Caco-2 (cell line): Measurements from ENCODE around the gene KRT86. TPM values are rescaled to one million over a fixed set of nuclear protein-coding genes. Genes with fewer than 3 reads are reported as not detected.

ENCODE experiments used
- BruUV-seq: library from RNA; stranded (reverse); fragments of 400-500 nt; replicated peaks from 2 replicates; lab custom pipeline; 2021; lab: Mats Ljungman, UMichigan
- CTCF ChIA-PET: fragments of 300-600 bp; sonication (Branson Sonifier 250); formaldehyde crosslinking; loops from one replicate; lab custom pipeline; 2022; ENCODE audit warnings: antibody characterized with exemption; lab: Charles Lee
- POLR2A ChIA-PET: fragments of 300-600 bp; sonication (Branson Sonifier 250); formaldehyde crosslinking; loops from one replicate; lab custom pipeline; 2022; ENCODE audit warnings: antibody characterized with exemption; lab: Charles Lee
- DNase-seq, 2 experiments: peaks; one replicate each; pipeline versions ENCODE4 v3.0.0 to v3.0.0-alpha.2; 2020 to 2022
- H3K27me3 ChIP-seq: replicated peaks from 2 replicates; pipeline ENCODE4 v1.6.0; 2011; ENCODE audit warnings: low read length; ENCODE audit not compliant: control insufficient read depth, insufficient read depth
- H3K36me3 ChIP-seq: 2 replicates; pipeline ENCODE4 v1.5.1; 2011; ENCODE audit warnings: low read length; ENCODE audit not compliant: control insufficient read depth, insufficient read depth
- H3K4me1 ChIP-seq: fragments of 250-450 bp; sonication (Bioruptor Pico); 2 replicates; pipeline ENCODE4 v1.5.1; 2020; ENCODE audit warnings: mild to moderate bottlenecking
- H3K4me3 ChIP-seq: 2 replicates; pipeline ENCODE4 v1.5.1; 2011; ENCODE audit warnings: low read depth, mild to moderate bottlenecking, control low read depth, low read length
- H3K9me3 ChIP-seq: fragments of 250-450 bp; sonication (Bioruptor Pico); 2 replicates; pipeline ENCODE4 v1.5.1; 2020; ENCODE audit warnings: mild to moderate bottlenecking, moderate library complexity
- H3K27ac Mint-ChIP-seq: one replicate; pipeline ENCODE4 v1.8.0; 2022; ENCODE audit warnings: mixed read lengths; ENCODE audit not compliant: unreplicated experiment
- H3K27me3 Mint-ChIP-seq: one replicate; pipeline ENCODE4 v1.8.0; 2022; ENCODE audit warnings: mixed read lengths; ENCODE audit not compliant: insufficient read depth, unreplicated experiment
- H3K36me3 Mint-ChIP-seq: one replicate; pipeline ENCODE4 v1.8.0; 2022; ENCODE audit warnings: mild to moderate bottlenecking, mixed read lengths; ENCODE audit not compliant: insufficient read depth, unreplicated experiment
- H3K4me1 Mint-ChIP-seq: one replicate; pipeline ENCODE4 v1.8.0; 2022; ENCODE audit warnings: low read depth, mixed read lengths; ENCODE audit not compliant: unreplicated experiment
- H3K4me3 Mint-ChIP-seq: one replicate; pipeline ENCODE4 v1.8.0; 2022; ENCODE audit warnings: mild to moderate bottlenecking, moderate library complexity, mixed read lengths; ENCODE audit not compliant: unreplicated experiment
- H3K9me3 Mint-ChIP-seq: one replicate; pipeline ENCODE4 v1.8.0; 2022; ENCODE audit warnings: mixed read lengths; ENCODE audit not compliant: unreplicated experiment
- intact Hi-C: fragments of 100-400 bp; cut with micrococcal nuclease; formaldehyde crosslinking; loops from one replicate; pipeline ENCODE4 v1.10.0; 2022; ENCODE audit not compliant: unreplicated experiment
- total RNA-seq: library from RNA; stranded (reverse); gene quantifications from 2 replicates; pipeline ENCODE4 v1.2.3, GENCODE V29; 2022
- TF ChIP-seq, protein P1 (sequence below), 2 experiments: fragments of 200-600 bp in 1 of 2; IDR thresholded peaks; 1 replicate in 1 of 2; 2 replicates in 1 of 2; pipeline versions ENCODE4 v1.5.1 to v1.8.0; 2011 to 2022; ENCODE audit warnings: antibody characterized with exemption in 1 of 2, control low read depth in 1 of 2, inconsistent platforms in 1 of 2, low read depth in 1 of 2, low read length in 1 of 2, mild to moderate bottlenecking in 1 of 2, moderate library complexity in 1 of 2; ENCODE audit not compliant: insufficient read depth in 1 of 2, severe bottlenecking in 1 of 2, unreplicated experiment in 1 of 2

The KRT86 gene
- total RNA-seq, 1 experiment from 2014 or later, result not detected

DNA sequence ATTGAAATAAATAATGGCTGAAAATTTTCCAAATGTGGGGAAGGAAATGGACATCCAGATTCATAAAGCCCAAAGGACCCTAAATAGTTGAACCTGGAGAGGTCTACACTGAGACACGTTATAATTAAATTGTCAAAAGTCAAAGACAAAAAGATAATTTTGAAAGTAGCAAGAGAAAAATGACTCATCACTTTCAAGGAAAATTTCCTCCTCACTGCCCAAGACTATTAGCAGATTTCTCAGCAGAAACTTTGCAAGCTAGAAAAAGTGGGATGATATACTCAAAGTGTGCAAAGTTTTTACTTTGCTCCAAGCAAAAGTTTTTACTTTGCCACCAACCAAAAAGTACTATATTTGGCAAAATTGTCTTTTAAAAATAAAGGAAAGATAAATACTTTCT, 62.6 kb downstream of the KRT86 start:
- TF ChIP-seq, protein P1, sequence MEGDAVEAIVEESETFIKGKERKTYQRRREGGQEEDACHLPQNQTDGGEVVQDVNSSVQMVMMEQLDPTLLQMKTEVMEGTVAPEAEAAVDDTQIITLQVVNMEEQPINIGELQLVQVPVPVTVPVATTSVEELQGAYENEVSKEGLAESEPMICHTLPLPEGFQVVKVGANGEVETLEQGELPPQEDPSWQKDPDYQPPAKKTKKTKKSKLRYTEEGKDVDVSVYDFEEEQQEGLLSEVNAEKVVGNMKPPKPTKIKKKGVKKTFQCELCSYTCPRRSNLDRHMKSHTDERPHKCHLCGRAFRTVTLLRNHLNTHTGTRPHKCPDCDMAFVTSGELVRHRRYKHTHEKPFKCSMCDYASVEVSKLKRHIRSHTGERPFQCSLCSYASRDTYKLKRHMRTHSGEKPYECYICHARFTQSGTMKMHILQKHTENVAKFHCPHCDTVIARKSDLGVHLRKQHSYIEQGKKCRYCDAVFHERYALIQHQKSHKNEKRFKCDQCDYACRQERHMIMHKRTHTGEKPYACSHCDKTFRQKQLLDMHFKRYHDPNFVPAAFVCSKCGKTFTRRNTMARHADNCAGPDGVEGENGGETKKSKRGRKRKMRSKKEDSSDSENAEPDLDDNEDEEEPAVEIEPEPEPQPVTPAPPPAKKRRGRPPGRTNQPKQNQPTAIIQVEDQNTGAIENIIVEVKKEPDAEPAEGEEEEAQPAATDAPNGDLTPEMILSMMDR (IDR thresholded peaks at IDR 0.05; ENCODE audit: insufficient read depth in 1 of 2, low read depth in 1 of 2, low read length in 1 of 2, severe bottlenecking in 1 of 2, unreplicated experiment in 1 of 2), result no peak
- H3K4me1 Mint-ChIP-seq, result peaks cover 6% of the 10 kb centered on the region
- intact Hi-C loops, result no loop called here
- no TSS peak for BruUV-seq
- no peak overlapping the region for H3K4me3 Mint-ChIP-seq
- no peaks in the 10 kb centered on the region for H3K36me3 Mint-ChIP-seq
- POLR2A ChIA-PET, result no interaction called here
- H3K27ac Mint-ChIP-seq, result no peak overlapping the region
- Histone ChIP-seq H3K4me3 (no peak overlapping the region), H3K27me3 (no peaks in the 10 kb centered on the region), H3K9me3 (no peaks in the 10 kb centered on the region), H3K36me3 (no peaks in the 10 kb centered on the region), H3K4me1 (peaks cover 8% of the 10 kb centered on the region)
- H3K9me3 Mint-ChIP-seq, result peaks cover 10% of the 10 kb centered on the region
- DNase-seq, result no peak
- CTCF ChIA-PET, result no interaction called here
- no peaks in the 10 kb centered on the region for H3K27me3 Mint-ChIP-seq

DNA sequence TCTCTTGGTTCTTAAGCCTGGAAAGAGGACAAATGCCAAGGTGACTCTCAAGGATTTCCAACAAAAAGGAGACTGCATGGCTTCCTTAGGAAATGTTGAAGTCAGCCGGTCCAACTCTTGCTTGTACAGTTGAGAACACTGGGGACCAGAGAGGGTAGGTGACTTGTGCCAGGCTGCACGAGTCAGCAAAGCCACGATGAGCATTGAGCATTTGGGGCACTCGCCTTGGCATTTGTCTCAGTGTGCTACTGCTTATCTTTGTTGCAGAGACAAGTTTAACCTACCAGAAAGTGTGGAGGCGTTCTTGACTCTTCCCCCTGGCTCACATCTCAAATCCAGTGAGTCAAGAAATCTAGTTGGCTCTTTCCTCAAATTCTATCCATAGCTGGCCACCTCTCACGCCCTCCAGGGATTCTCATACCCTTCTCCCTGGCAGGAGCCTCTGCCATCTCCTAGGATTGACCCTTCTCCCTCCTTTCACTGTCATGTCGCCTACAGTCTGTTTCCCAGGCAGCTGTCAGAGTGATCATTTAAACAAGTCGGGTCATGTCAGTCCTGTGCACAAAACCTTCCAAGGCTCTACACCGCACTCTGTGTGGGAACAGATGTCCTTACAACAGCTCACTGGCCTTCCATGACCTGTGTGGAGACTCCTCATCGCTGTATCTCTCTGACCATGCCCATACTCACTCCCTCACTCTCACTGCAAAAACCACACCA, 64.0 kb downstream of the KRT86 start:
- TF ChIP-seq, protein P1 (IDR thresholded peaks at IDR 0.05; ENCODE audit: insufficient read depth in 1 of 2, low read depth in 1 of 2, low read length in 1 of 2, severe bottlenecking in 1 of 2, unreplicated experiment in 1 of 2), result no peak
- CTCF ChIA-PET, result no interaction called here
- no peaks in the 10 kb centered on the region for H3K27me3 ChIP-seq
- H3K9me3 ChIP-seq, result 0 out of 2 replicates have a peak, but pooled peaks cover 3% of the 10 kb centered on the region
- intact Hi-C loops, result no loop called here
- no peak overlapping the region for H3K4me3 Mint-ChIP-seq
- no peak overlapping the region for H3K27ac Mint-ChIP-seq
- BruUV-seq, result no TSS peak
- H3K36me3 Mint-ChIP-seq, result no peaks in the 10 kb centered on the region
- H3K4me1 ChIP-seq, result peaks cover 6% of the 10 kb centered on the region
- H3K36me3 ChIP-seq, result no peaks in the 10 kb centered on the region
- POLR2A ChIA-PET, result no interaction called here
- H3K4me1 Mint-ChIP-seq, result peaks cover 1% of the 10 kb centered on the region
- H3K4me3 ChIP-seq, result no peak overlapping the region
- DNase-seq, result no peak
- H3K9me3 Mint-ChIP-seq, result peaks cover 10% of the 10 kb centered on the region
- no peaks in the 10 kb centered on the region for H3K27me3 Mint-ChIP-seq

DNA sequence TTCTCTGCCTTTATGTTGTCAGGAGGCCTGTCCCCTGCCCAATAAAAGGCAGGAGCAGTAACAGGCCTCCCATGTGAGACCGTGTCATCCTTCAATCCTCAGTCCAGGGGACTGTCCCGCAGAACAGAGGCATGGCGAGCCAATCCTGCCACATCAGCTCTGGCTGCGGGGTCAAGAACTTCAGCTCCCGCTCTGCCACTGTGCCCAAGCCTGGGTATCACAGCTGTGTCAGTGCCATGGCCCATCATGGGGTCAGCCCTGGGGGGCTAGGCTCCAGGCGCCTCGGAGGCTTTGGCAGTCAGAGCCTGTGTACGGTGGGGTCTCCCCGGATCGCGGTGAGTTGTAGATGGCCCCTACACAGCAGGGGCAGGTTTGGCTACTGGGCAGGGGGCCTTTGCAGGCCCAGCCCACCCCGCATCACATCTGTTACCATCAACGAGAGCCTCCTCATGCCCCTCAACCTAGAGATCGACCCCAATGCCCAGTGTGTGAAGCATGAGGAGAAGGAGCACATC, 66.7 kb downstream of the KRT86 start:
- Mint-ChIP-seq H3K9me3 (peaks cover 10% of the 10 kb centered on the region), H3K27ac (no peak overlapping the region), H3K27me3 (no peaks in the 10 kb centered on the region), H3K4me3 (no peak overlapping the region), H3K4me1 (peaks cover 16% of the 10 kb centered on the region), H3K36me3 (no peaks in the 10 kb centered on the region)
- no peak for DNase-seq
- H3K36me3 ChIP-seq, result no peaks in the 10 kb centered on the region
- POLR2A ChIA-PET, result no interaction called here
- H3K4me3 ChIP-seq, result no peak overlapping the region
- CTCF ChIA-PET, result no interaction called here
- TF ChIP-seq, protein P1 (IDR thresholded peaks at IDR 0.05; ENCODE audit: insufficient read depth in 1 of 2, low read depth in 1 of 2, low read length in 1 of 2, severe bottlenecking in 1 of 2, unreplicated experiment in 1 of 2), result no peak
- peaks cover 21% of the 10 kb centered on the region for H3K4me1 ChIP-seq
- H3K27me3 ChIP-seq, result no peaks in the 10 kb centered on the region
- 0 out of 2 replicates have a peak, but pooled peaks cover 6% of the 10 kb centered on the region for H3K9me3 ChIP-seq
- intact Hi-C loops, result no loop called here
- BruUV-seq, result no TSS peak
